Activated B cell treated with CpG ODN at 0.5 μM for 24 hours (primary cell): ENCODE results near the gene RGP1. TPM values are rescaled to one million over a fixed set of nuclear protein-coding genes. Genes with fewer than 3 reads are reported as not detected.

Experiments
- ATAC-seq: fragments of 200-7000 bp; cut with Tn5 transposase; one replicate; pipeline ENCODE4 v1.10.0; 2021; ENCODE audit warnings: low read depth, mild to moderate bottlenecking, moderate library complexity
- CTCF ChIA-PET: fragments of 350-600 bp; sonication (Branson Sonifier 250); formaldehyde crosslinking; loops from one replicate; lab custom pipeline; 2021; ENCODE audit warnings: antibody characterized with exemption; lab: Charles Lee
- POLR2A ChIA-PET: fragments of 350-600 bp; sonication (Branson Sonifier 250); formaldehyde crosslinking; loops from one replicate; lab custom pipeline; 2021; ENCODE audit warnings: antibody characterized with exemption; lab: Charles Lee
- DNase-seq: peaks from one replicate; pipeline ENCODE4 v3.0.0; 2022
- H3K27ac Mint-ChIP-seq: one replicate; pipeline ENCODE4 v1.8.0; 2020; ENCODE audit warnings: mixed read lengths
- H3K27me3 Mint-ChIP-seq: one replicate; pipeline ENCODE4 v1.8.0; 2021; ENCODE audit warnings: mixed read lengths
- H3K36me3 Mint-ChIP-seq: one replicate; pipeline ENCODE4 v1.8.0; 2021; ENCODE audit warnings: low read depth, mixed read lengths
- H3K4me1 Mint-ChIP-seq: one replicate; pipeline ENCODE4 v1.8.0; 2021; ENCODE audit warnings: mixed read lengths
- H3K4me3 Mint-ChIP-seq: one replicate; pipeline ENCODE4 v1.8.0; 2020; ENCODE audit warnings: mild to moderate bottlenecking, mixed read lengths
- H3K9me3 Mint-ChIP-seq: one replicate; pipeline ENCODE4 v1.8.0; 2020; ENCODE audit warnings: mixed read lengths
- intact Hi-C: fragments of 100-400 bp; cut with micrococcal nuclease; formaldehyde crosslinking; loops from one replicate; pipeline ENCODE4 v1.15.1; 2024
- total RNA-seq: library from RNA; stranded (reverse); gene quantifications from 2 replicates; pipeline ENCODE4 v1.2.3, GENCODE V29; 2022
- TF ChIP-seq, protein P1 (sequence below): fragments of 200-600 bp; IDR thresholded peaks from one replicate; pipeline ENCODE4 v1.8.0; 2022; ENCODE audit warnings: antibody characterized with exemption, mild to moderate bottlenecking

Gene RGP1
- total RNA-seq, 1 donor from 2014 or later: 25.4 TPM

GRCh38 chr9:35754264-35754663 lies 5.2 kb downstream of the RGP1 start, which contains the start of gene MSMP:
Gene MSMP, minus strand, starts transcription at chr9:35754276. Its CDS starts 147 bp downstream, at chr9:35754129.
- CTCF ChIA-PET: interaction anchor here (1.2 kb wide), 2 partner anchors 18 kb away, joined by 4 read pairs; no protein-coding TSS in a partner anchor
- H3K36me3 Mint-ChIP-seq: peaks cover 54% of the 10 kb centered on the region
- peak within 1 kb of the TSS; percentile 53 for H3K27ac Mint-ChIP-seq
- no peaks in the 10 kb centered on the region for H3K9me3 Mint-ChIP-seq
- intact Hi-C loops: no loop called here
- H3K4me1 Mint-ChIP-seq: peaks cover 53% of the 10 kb centered on the region
- TF ChIP-seq, protein P1, sequence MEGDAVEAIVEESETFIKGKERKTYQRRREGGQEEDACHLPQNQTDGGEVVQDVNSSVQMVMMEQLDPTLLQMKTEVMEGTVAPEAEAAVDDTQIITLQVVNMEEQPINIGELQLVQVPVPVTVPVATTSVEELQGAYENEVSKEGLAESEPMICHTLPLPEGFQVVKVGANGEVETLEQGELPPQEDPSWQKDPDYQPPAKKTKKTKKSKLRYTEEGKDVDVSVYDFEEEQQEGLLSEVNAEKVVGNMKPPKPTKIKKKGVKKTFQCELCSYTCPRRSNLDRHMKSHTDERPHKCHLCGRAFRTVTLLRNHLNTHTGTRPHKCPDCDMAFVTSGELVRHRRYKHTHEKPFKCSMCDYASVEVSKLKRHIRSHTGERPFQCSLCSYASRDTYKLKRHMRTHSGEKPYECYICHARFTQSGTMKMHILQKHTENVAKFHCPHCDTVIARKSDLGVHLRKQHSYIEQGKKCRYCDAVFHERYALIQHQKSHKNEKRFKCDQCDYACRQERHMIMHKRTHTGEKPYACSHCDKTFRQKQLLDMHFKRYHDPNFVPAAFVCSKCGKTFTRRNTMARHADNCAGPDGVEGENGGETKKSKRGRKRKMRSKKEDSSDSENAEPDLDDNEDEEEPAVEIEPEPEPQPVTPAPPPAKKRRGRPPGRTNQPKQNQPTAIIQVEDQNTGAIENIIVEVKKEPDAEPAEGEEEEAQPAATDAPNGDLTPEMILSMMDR: no peak
- H3K27me3 Mint-ChIP-seq: no peaks in the 10 kb centered on the region
- H3K4me3 Mint-ChIP-seq: no peak within 1 kb of the TSS
- POLR2A ChIA-PET: interaction anchor here (0.7 to 1.7 kb wide), 2 partner anchors 22 to 107 kb away, joined by 3 to 5 read pairs; partner anchors contain the start of genes CREB3 and TLN1
- no peak for ATAC-seq
- no peak for DNase-seq

GRCh38 chr9:35755071-35755470 lies 6.0 kb downstream of the RGP1 start:
- DNase-seq: no peak
- POLR2A ChIA-PET: interaction anchor here (0.7 to 1.7 kb wide), 3 partner anchors 19 to 108 kb away, joined by 3 to 5 read pairs (median 3); partner anchors contain the start of genes CREB3 and TLN1
- no peaks in the 10 kb centered on the region for H3K27me3 Mint-ChIP-seq
- no peak for ATAC-seq
- peaks cover 53% of the 10 kb centered on the region for H3K4me1 Mint-ChIP-seq
- CTCF ChIA-PET: interaction anchor here (1.1 to 1.2 kb wide), 2 partner anchors 19 to 108 kb away, joined by 3 to 4 read pairs; no protein-coding TSS in a partner anchor
- H3K27ac Mint-ChIP-seq: peak overlapping the region; percentile 53
- no peaks in the 10 kb centered on the region for H3K9me3 Mint-ChIP-seq
- TF ChIP-seq, protein P1: no peak
- no peak overlapping the region for H3K4me3 Mint-ChIP-seq
- H3K36me3 Mint-ChIP-seq: peaks cover 52% of the 10 kb centered on the region
- intact Hi-C loops: no loop called here

- Mint-ChIP-seq H3K4me3 (peak overlapping the region; percentile 91), H3K27ac (peak overlapping the region; percentile 93), H3K27me3 (no peaks in the 10 kb centered on the region), H3K36me3 (peaks cover 39% of the 10 kb centered on the region), H3K9me3 (no peaks in the 10 kb centered on the region), H3K4me1 (peaks cover 55% of the 10 kb centered on the region)
- POLR2A ChIA-PET: interaction anchor here (0.6 to 2.1 kb wide), 30 partner anchors 9 to 181 kb away, joined by 3 to 28 read pairs (median 4); partner anchors contain the start of genes CCDC107, CREB3, GBA2 and HINT2
- CTCF ChIA-PET: interaction anchor here (0.8 to 2.6 kb wide), 17 partner anchors 9 to 145 kb away, joined by 3 to 15 read pairs (median 4); partner anchors contain the start of genes CCDC107, CREB3, GBA2 and RGP1
- intact Hi-C loops: loop anchor here (1.0 kb wide), 5 partner anchors 7 to 152 kb away; partner anchors contain the start of genes CREB3, GBA2, HINT2 and RGP1
- ATAC-seq (peak; percentile 73), DNase-seq (peak; percentile 68)
- TF ChIP-seq, protein P1: no peak
Measured at GRCh38 chr9:35756275-35757225, 7.5 kb downstream of the RGP1 start.

- POLR2A ChIA-PET: interaction anchor here (0.6 to 2.1 kb wide), 29 partner anchors 10 to 182 kb away, joined by 3 to 28 read pairs (median 5); partner anchors contain the start of genes CREB3, GBA2, RGP1 and SPAG8
- Mint-ChIP-seq H3K9me3 (no peaks in the 10 kb centered on the region), H3K4me1 (peaks cover 58% of the 10 kb centered on the region), H3K27me3 (no peaks in the 10 kb centered on the region), H3K27ac (peak overlapping the region; percentile 93), H3K4me3 (peak overlapping the region; percentile 91), H3K36me3 (peaks cover 35% of the 10 kb centered on the region)
- ATAC-seq: peak; percentile 29
- CTCF ChIA-PET: interaction anchor here (0.8 to 2.6 kb wide), 16 partner anchors 10 to 146 kb away, joined by 3 to 15 read pairs (median 4); partner anchors contain the start of genes CCDC107, GBA2, RGP1 and RMRP
- TF ChIP-seq, protein P1: no peak
- intact Hi-C loops: loop anchor here (1.0 kb wide), 5 partner anchors 8 to 153 kb away; partner anchors contain the start of genes CREB3, GBA2, HINT2 and RGP1
- no peak for DNase-seq
Measured at GRCh38 chr9:35757226-35757891, 8.3 kb downstream of the RGP1 start.
